ENCODE data around the gene BPIFB6.

The BPIFB6 gene

DNA sequence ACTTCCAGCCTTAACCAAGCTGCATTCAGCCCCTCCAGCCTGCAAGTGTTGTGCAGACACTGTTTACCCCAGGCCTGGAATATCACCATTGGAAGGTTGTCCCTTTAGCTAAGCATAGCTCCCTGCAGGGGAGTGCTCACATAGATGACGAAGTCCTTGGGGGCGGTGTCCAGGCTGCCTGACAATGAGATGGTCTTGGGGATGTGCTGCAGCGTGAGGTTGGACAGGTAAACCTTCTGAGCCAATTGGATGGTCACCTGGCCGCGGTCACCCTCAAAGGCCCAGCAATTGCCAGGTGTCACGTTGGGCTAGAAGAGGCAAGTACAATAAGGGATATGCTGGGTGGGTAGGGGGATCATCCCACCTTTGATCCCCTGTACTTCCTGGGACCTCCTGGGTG, 45.9 kb upstream of the BPIFB6 start:
- DNase-seq (ENCODE audit: low read depth) = no peak
- in situ Hi-C loops (cut with HindIII; ENCODE audit: low sequenced_read_pairs) = no loop called here
- no peak overlapping the region for H3K4me3 ChIP-seq (ENCODE audit: low read depth, low read length)
- TF ChIP-seq, protein P1, sequence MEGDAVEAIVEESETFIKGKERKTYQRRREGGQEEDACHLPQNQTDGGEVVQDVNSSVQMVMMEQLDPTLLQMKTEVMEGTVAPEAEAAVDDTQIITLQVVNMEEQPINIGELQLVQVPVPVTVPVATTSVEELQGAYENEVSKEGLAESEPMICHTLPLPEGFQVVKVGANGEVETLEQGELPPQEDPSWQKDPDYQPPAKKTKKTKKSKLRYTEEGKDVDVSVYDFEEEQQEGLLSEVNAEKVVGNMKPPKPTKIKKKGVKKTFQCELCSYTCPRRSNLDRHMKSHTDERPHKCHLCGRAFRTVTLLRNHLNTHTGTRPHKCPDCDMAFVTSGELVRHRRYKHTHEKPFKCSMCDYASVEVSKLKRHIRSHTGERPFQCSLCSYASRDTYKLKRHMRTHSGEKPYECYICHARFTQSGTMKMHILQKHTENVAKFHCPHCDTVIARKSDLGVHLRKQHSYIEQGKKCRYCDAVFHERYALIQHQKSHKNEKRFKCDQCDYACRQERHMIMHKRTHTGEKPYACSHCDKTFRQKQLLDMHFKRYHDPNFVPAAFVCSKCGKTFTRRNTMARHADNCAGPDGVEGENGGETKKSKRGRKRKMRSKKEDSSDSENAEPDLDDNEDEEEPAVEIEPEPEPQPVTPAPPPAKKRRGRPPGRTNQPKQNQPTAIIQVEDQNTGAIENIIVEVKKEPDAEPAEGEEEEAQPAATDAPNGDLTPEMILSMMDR (IDR thresholded peaks at IDR 0.05; ENCODE audit: low read depth, low read length, missing control alignments) = no peak

DNA sequence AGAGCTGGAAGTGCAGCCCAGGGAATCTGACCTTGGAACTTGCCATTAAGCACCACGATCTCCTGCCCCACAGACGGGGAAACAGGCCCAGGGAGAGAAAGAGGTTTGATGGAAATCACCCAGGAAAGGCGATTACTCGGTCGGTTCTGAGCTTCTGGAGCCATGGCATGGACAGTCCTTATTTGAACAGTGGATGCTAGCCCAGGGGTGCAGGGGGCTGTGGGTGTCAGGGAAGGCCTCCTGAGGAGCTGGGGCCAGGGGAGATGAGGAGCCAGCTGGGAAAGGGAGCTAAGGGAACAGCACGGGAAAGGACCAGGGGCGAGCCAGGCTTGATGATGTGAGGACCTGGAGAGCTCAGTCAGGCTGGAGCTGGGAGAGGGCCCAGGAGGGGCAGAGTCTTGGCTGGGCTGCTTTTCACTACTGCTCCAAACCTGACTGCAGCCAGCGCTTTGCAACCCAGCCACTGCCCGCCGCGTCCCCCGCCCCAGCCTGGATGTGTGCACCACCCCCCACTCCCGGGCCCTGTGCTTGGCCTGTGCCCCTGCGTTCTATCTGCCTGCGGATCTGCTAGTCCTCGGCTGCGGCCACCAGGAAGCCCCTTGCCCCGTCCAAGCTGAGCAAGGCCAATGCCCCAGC, 45.0 kb upstream of the BPIFB6 start:
- DNase-seq (ENCODE audit: low read depth) = no peak
- TF ChIP-seq, protein P1 (IDR thresholded peaks at IDR 0.05; ENCODE audit: low read depth, low read length, missing control alignments) = no peak
- in situ Hi-C loops (cut with HindIII; ENCODE audit: low sequenced_read_pairs) = no loop called here
- no peak overlapping the region for H3K4me3 ChIP-seq (ENCODE audit: low read depth, low read length)

DNA sequence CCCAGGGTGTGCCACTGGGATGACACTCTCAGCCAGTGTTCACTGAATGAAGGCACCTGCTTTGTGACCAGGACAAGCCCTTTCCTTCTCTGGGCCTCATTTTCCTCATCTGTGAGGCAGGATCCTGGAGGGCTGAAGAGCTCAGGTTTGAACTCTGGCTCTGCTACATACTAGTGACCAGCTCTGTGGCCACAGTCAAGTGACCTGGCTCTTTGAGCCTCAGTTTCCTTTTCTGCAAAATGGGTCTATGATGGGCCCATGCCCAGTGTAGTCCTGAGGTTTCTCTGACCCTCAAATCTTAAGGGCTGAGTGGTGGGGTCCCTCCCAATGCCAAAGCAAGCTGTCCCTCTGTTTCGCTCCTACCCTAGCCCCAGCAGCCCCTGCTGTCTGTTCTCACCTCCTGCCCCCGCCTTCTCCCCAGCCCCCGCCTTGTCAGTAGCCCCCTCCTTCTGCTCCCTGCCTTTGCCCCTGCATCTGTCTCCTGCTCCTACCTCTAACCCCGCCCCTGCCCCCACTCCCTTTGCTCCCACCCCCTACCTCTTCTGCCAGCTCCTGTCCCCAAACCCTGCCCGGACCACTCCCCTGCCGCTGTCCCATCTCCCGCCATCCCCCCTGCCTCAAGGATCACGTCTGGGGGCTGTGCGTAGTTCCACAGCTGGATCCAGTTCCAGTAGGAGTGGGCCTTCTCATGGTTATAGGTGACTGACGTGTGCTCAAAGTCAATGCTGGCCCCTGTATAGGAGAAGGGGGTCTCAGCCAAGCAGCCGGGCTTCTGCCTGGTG, 44.2 kb upstream of the BPIFB6 start:
- H3K4me3 ChIP-seq (ENCODE audit: low read depth, low read length) = no peak overlapping the region
- TF ChIP-seq, protein P1 (IDR thresholded peaks at IDR 0.05; ENCODE audit: low read depth, low read length, missing control alignments) = no peak
- DNase-seq (ENCODE audit: low read depth) = no peak
- in situ Hi-C loops (cut with HindIII; ENCODE audit: low sequenced_read_pairs) = no loop called here

DNA sequence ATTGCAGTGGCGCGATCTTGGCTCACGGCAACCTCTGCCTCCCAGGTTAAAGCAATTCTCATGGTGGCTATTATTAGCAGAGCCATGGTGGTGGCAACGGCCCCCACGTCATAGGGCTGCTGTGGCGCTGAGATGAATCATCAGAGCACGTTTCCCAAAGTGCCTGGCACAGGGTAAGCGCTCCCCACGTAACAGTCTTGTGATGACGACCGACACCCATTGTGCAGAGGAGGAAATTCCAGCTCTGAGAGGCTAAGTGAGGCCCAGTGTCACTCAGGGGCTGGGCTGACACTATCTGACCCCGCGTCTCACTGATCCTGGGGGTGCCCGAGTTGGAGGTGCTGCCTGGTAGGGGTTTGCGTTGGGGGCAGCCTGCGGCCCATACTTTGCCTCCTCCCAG, 43.4 kb upstream of the BPIFB6 start:
- TF ChIP-seq, protein P1 (IDR thresholded peaks at IDR 0.05; ENCODE audit: low read depth, low read length, missing control alignments) = no peak
- in situ Hi-C loops (cut with HindIII; ENCODE audit: low sequenced_read_pairs) = no loop called here
- no peak for DNase-seq (ENCODE audit: low read depth)
- no peak overlapping the region for H3K4me3 ChIP-seq (ENCODE audit: low read depth, low read length)

DNA sequence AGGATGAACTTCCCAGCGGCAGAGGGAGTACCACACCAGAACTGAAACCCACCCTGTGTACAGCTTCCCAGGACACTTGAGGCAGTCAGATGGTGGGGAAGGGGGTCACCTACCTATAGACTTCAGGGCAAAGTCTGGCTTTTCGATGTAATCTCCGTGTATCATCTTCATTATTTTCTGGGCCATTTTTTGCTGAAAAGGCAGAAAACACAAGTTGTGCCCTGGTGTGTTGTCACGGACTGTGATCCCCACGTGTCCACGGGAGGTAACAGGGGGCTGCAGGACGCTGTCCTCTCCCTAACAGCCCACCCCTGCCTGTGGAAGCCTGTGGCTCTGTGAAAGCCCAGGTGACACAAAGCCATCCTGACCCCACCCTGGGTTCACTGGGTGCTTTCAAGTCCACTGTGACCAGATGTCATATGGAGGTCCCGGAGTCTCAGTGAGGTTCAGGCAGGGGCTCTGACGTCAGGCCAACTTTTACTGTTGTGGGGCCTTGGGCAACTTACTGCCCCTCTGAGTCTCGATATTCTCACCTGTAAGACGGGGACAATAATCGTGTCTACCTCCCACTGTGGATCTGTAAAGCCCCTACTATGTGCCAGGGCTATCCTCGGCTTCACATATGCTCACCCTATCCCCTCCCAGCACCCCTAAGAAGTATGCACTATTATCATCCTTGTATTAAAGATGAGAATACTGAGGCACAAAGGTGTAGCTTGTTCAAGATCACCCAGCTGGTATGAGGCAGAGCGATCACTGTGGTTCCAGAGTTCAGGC, 41.8 kb upstream of the BPIFB6 start:
- no peak for DNase-seq (ENCODE audit: low read depth)
- no peak overlapping the region for H3K4me3 ChIP-seq (ENCODE audit: low read depth, low read length)
- in situ Hi-C loops (cut with HindIII; ENCODE audit: low sequenced_read_pairs) = no loop called here
- TF ChIP-seq, protein P1 (IDR thresholded peaks at IDR 0.05; ENCODE audit: low read depth, low read length, missing control alignments) = no peak

DNA sequence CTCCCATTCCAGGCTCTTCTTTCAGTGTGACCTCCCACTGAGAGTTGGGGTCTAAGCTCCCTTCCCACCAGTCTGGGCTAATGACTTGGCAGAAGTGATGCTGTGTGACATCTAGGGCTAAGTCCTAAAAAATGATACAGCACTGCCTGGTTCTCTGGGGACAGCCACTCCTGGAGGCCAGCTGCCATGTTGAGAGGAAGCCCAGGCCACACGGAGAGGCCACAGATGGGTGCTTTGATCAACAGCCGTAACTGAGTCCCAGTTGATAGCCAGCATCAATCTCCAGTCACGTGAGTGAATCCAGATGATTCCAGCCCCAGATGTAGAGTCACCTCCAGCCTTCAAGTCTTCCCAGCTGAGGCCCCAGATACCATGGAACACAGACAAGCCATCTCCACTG, 41.0 kb upstream of the BPIFB6 start:
- no peak overlapping the region for H3K4me3 ChIP-seq (ENCODE audit: low read depth, low read length)
- in situ Hi-C loops (cut with HindIII; ENCODE audit: low sequenced_read_pairs) = no loop called here
- TF ChIP-seq, protein P1 (IDR thresholded peaks at IDR 0.05; ENCODE audit: low read depth, low read length, missing control alignments) = no peak
- no peak for DNase-seq (ENCODE audit: low read depth)
